Prostate gland (tissue), 2 donors: ENCODE results near the gene DNAJB8. TPM values are rescaled to one million over a fixed set of nuclear protein-coding genes. Genes with fewer than 3 reads are reported as not detected.

Source experiments
- DNase-seq: peaks from one replicate; pipeline ENCODE4 v3.0.0-alpha.2; 2019; ENCODE audit warnings: low spot score
- H3K27ac ChIP-seq, 2 donors: fragments of 200-600 bp; sonication (generic); 2 replicates each; pipeline ENCODE4 v1.5.1; 2017 to 2019
- H3K27me3 ChIP-seq: fragments of 200-600 bp; sonication (generic); replicated peaks from 2 replicates; pipeline ENCODE4 v1.5.1; 2019; ENCODE audit not compliant: insufficient read depth
- H3K36me3 ChIP-seq, 2 donors: fragments of 200-600 bp; sonication (generic); 1 replicate in 1 of 2; 2 replicates in 1 of 2; pipeline versions ENCODE4 v1.5.1 to v1.8.1; 2017 to 2019
- H3K4me1 ChIP-seq: fragments of 200-600 bp; sonication (generic); replicated peaks from 2 replicates; pipeline ENCODE4 v1.5.1; 2019
- H3K4me3 ChIP-seq, 2 donors: fragments of 200-600 bp; sonication (generic); 2 replicates each; pipeline ENCODE4 v1.5.1; 2017 to 2019
- H3K9me3 ChIP-seq: fragments of 200-600 bp; sonication (generic); 2 replicates; pipeline ENCODE4 v1.5.1; 2017
- POLR2A ChIP-seq: fragments of 450-650 bp; IDR thresholded peaks from one replicate; pipeline ENCODE4 v1.6.1; 2016; ENCODE audit warnings: antibody characterized with exemption, mild to moderate bottlenecking
- POLR2AphosphoS5 ChIP-seq: sonication (generic); formaldehyde crosslinking; IDR thresholded peaks from one replicate; pipeline ENCODE4 v1.6.1; 2017; ENCODE audit warnings: antibody characterized with exemption
- WGBS: methylation state at CpG from one replicate; pipeline ENCODE4 v1.1.5; 2018; 5-methylcytosine and 5-hydroxymethylcytosine counted together
- intact Hi-C: fragments of 100-400 bp; cut with DNase I; formaldehyde crosslinking; loops from one replicate; pipeline ENCODE4 v1.14.2; 2022
- total RNA-seq, 2 donors: library from RNA; depleted of rRNA; stranded (reverse); fragments of >200 nt; gene quantifications; one replicate each; pipeline ENCODE4 v1.1.0, GENCODE V29; 2016
- TF ChIP-seq, protein P1 (sequence below), 4 experiments: fragments of 200-600 bp in 2 of 4; fragments of 450-650 bp in 2 of 4; sonication (generic) in 2 of 4; IDR thresholded peaks; 1 replicate in 3 of 4; 2 replicates in 1 of 4; pipeline ENCODE4 v1.5.1; 2016 to 2019; ENCODE audit warnings: antibody characterized with exemption in 4 of 4, mild to moderate bottlenecking in 2 of 4, moderate library complexity in 2 of 4

DNAJB8 gene
- total RNA-seq, 2 donors from 2014 or later: 3.2 TPM; not detected in 1

GRCh38 chr3:128485282-128486204, 18.9 kb upstream of the DNAJB8 start:
- Histone ChIP-seq H3K4me3 (peak overlapping the region; percentile 85 to 93), H3K9me3 (no peaks in the 10 kb centered on the region), H3K27me3 (no peaks in the 10 kb centered on the region), H3K36me3 (peaks cover 3 to 11% of the 10 kb centered on the region in 2 donors), H3K4me1 (peaks cover 20% of the 10 kb centered on the region), H3K27ac (peak overlapping the region; percentile 99)
- TF ChIP-seq, protein P1, sequence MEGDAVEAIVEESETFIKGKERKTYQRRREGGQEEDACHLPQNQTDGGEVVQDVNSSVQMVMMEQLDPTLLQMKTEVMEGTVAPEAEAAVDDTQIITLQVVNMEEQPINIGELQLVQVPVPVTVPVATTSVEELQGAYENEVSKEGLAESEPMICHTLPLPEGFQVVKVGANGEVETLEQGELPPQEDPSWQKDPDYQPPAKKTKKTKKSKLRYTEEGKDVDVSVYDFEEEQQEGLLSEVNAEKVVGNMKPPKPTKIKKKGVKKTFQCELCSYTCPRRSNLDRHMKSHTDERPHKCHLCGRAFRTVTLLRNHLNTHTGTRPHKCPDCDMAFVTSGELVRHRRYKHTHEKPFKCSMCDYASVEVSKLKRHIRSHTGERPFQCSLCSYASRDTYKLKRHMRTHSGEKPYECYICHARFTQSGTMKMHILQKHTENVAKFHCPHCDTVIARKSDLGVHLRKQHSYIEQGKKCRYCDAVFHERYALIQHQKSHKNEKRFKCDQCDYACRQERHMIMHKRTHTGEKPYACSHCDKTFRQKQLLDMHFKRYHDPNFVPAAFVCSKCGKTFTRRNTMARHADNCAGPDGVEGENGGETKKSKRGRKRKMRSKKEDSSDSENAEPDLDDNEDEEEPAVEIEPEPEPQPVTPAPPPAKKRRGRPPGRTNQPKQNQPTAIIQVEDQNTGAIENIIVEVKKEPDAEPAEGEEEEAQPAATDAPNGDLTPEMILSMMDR (IDR thresholded peaks at IDR 0.05): no peak
- TF ChIP-seq POLR2AphosphoS5: no peak
- no peak for TF ChIP-seq POLR2A
- intact Hi-C loops: no loop called here
- 12% methylated on average over 29 of the region's 29 CpGs for WGBS
- no peak for DNase-seq

DNA sequence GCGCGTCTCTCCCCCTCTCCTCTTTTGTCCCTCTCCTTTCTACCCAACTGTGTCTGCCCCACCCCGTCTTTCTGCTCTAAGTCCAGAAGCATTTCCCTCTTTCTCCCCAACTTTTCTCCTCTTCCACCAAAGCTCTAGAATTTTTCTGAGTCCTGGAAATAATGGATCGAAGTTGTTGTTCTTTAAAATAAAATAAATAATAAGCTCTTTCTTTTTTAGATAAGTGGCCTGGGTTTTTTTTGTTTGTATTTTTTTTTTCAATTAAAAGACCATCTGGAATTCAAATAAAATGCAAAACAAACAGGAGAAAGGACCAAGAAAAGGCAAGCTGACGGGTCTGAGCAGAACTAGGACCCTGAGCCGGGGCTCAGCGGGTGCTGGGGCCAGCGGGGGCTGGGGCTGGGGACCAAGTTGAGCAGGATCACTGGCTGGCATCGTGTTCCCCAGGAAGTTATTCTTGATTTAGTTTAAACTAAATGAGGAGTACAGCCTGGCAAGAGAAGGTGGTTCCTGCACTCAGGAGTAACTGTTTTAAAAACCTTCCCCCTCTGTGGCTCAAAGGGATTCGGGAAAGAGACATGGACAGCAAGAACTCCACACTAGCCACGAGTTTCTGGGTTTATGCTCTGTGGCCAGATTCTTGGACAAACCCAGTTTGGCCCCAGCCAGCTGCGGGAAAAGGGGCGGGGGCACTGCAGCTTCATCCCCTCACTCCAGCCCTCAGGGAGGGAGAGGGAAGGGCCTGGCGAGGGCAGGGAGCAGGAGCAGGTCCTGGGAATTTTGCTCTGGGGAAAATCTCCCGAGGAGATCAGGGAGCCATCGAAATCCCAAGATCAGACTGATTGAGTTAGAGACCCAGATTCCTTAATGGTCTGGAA, 18.0 kb upstream of the DNAJB8 start:
- Histone ChIP-seq H3K4me3 (peak overlapping the region; percentile 85 to 93), H3K9me3 (no peaks in the 10 kb centered on the region), H3K27me3 (no peaks in the 10 kb centered on the region), H3K27ac (peak overlapping the region; percentile 99), H3K4me1 (peaks cover 22% of the 10 kb centered on the region), H3K36me3 (peaks cover 6 to 18% of the 10 kb centered on the region in 2 donors)
- DNase-seq: no peak
- WGBS: 8% methylated on average over 16 of the region's 16 CpGs
- TF ChIP-seq, protein P1 (IDR thresholded peaks at IDR 0.05): no peak
- TF ChIP-seq POLR2A: no peak
- no peak for TF ChIP-seq POLR2AphosphoS5
- intact Hi-C loops: loop anchor here (5.0 kb wide), 1 partner anchor 102 kb away; no protein-coding TSS in a partner anchor

GRCh38 chr3:128483657-128484403, 17.1 kb upstream of the DNAJB8 start:
- Histone ChIP-seq H3K27me3 (no peaks in the 10 kb centered on the region), H3K27ac (peak overlapping the region; percentile 99), H3K36me3 (peaks cover 6 to 18% of the 10 kb centered on the region in 2 donors), H3K4me3 (peak overlapping the region; percentile 85 to 93), H3K4me1 (peaks cover 22% of the 10 kb centered on the region), H3K9me3 (no peaks in the 10 kb centered on the region)
- TF ChIP-seq, protein P1 (IDR thresholded peaks at IDR 0.05): no peak
- peak; percentile 1 for TF ChIP-seq POLR2AphosphoS5
- DNase-seq: no peak
- intact Hi-C loops: loop anchor here (5.0 kb wide), 1 partner anchor 102 kb away; no protein-coding TSS in a partner anchor
- 9% methylated on average over 23 of the region's 26 CpGs for WGBS

DNA sequence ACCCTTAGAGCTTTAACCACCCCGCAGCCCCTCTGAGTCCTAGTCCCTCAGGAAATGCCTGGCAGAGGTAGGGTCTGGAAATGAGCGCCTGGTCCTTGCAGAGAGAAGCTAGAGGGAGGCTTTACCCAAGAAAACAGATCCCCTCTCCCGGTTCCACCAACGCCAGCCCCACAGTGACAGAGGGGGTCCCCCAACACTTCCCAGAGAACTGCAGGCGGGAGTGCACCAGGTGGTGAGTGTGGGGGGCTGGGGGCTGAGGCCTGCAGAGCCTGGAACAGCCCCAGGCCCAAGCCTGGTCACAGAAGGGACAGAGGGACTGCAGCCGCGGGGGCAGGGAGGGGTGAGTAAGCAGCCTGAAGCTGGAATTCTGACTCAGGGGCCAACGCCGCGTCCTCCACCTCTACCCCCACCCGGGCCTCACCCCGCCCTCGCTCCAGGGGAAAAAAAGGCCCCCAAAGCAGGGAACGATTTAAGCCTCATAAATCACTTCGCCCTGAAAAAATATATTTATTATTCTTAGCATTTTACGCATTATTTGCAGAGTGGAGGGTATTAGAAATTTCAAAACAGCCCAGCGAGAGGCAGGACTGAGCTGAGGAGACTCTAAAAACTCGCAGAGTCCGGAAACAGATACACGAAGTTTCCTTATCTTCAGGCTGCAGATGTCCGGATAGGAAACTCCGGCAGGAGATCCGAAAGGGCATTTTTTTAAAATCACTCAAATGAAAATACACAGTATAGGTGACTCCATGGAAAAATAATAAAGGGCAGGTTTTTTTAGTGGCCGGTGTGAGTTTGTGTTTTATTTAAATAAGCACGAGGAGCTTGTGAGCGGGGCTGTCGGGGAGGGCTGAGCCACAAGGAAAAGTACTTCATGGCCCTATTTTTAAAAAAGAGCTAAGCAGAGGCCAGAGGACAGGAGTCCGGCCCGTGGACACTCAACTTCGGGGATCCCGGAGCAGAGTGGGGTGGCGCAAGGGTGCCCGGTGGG, 16.3 kb upstream of the DNAJB8 start:
- peaks cover 6 to 18% of the 10 kb centered on the region in 2 donors for H3K36me3 ChIP-seq
- peaks cover 22% of the 10 kb centered on the region for H3K4me1 ChIP-seq
- H3K9me3 ChIP-seq: no peaks in the 10 kb centered on the region
- TF ChIP-seq, protein P1 (IDR thresholded peaks at IDR 0.05): no peak
- TF ChIP-seq POLR2A (no peak), POLR2AphosphoS5 (peak; percentile 21)
- 17% methylated on average over 33 of the region's 33 CpGs for WGBS
- no peaks in the 10 kb centered on the region for H3K27me3 ChIP-seq
- intact Hi-C loops: loop anchor here (5.0 kb wide), 1 partner anchor 101 kb away; no protein-coding TSS in a partner anchor
- no peak for DNase-seq
- H3K4me3 ChIP-seq: peak overlapping the region; percentile 85 to 93
- peak overlapping the region; percentile 99 for H3K27ac ChIP-seq
